ENCODE measurements around the gene TKTL2. TPM values are rescaled to one million over a fixed set of nuclear protein-coding genes. Genes with fewer than 3 reads are reported as not detected.

TKTL2 gene
- total RNA-seq, 1 experiment from 2014 or later, result not detected

GRCh38 chr4:163493643-163494359, 20.2 kb upstream of the TKTL2 start:
- no peaks in the 10 kb centered on the region for H3K9me3 Mint-ChIP-seq
- peak overlapping the region; percentile 100 for H3K27ac Mint-ChIP-seq
- ChIA-PET POLR2A (interaction anchor here (0.6 to 1.3 kb wide), 11 partner anchors 8 to 751 kb away, joined by 3 to 11 read pairs (median 3); partner anchors contain the start of genes NAF1 and NPY1R), CTCF (interaction anchor here (1.4 to 2.5 kb wide), 3 partner anchors 8 to 161 kb away, joined by 4 to 15 read pairs (median 7); no protein-coding TSS in a partner anchor)
- TF ChIP-seq GRHL2 (CRISPR knock-in tag; IDR thresholded peaks at IDR 0.05; ENCODE audit: insufficient replicate concordance, severe bottlenecking), result no peak
- no peak for TF ChIP-seq MAX (CRISPR knock-in tag; IDR thresholded peaks at IDR 0.05)
- no peak for TF ChIP-seq KAT7 (CRISPR knock-in tag; IDR thresholded peaks at IDR 0.05; ENCODE audit: borderline replicate concordance)
- no peak for TF ChIP-seq CBFB (CRISPR knock-in tag; IDR thresholded peaks at IDR 0.05; ENCODE audit: low read depth)
- no peak for TF ChIP-seq ATF1 (CRISPR knock-in tag; IDR thresholded peaks at IDR 0.05)
- TF ChIP-seq JAZF1 (CRISPR knock-in tag; IDR thresholded peaks at IDR 0.05), result no peak
- no peak for TF ChIP-seq TCF7 (CRISPR knock-in tag; IDR thresholded peaks at IDR 0.05; ENCODE audit: low read depth)
- TF ChIP-seq ZNF532 (CRISPR knock-in tag; IDR thresholded peaks at IDR 0.05; ENCODE audit: borderline replicate concordance), result no peak
- TF ChIP-seq NFATC4 (CRISPR knock-in tag; IDR thresholded peaks at IDR 0.05), result no peak
- TF ChIP-seq ZNF281 (CRISPR knock-in tag; IDR thresholded peaks at IDR 0.05), result no peak
- no peak for TF ChIP-seq FOXP1 (CRISPR knock-in tag; IDR thresholded peaks at IDR 0.05; ENCODE audit: borderline replicate concordance)
- no peak for TF ChIP-seq RORB (CRISPR knock-in tag; IDR thresholded peaks at IDR 0.05)
- TF ChIP-seq MYBL2 (CRISPR knock-in tag; IDR thresholded peaks at IDR 0.05), result no peak
- TF ChIP-seq GTF2I (CRISPR knock-in tag; conservative IDR thresholded peaks at IDR 0.05), result no peak
- ATAC-seq, result no peak
- H3K27me3 Mint-ChIP-seq (ENCODE audit: low read depth), result no peaks in the 10 kb centered on the region; the same call in 1 of the 2 replicates
- H3K36me3 Mint-ChIP-seq, result peaks cover 14% of the 10 kb centered on the region
- H3K4me1 Mint-ChIP-seq, result peaks cover 14% of the 10 kb centered on the region
- peak overlapping the region; percentile 91 for H3K4me3 Mint-ChIP-seq
- DNase-seq (ENCODE audit: low spot score), result no peak

- ATAC-seq (no peak), DNase-seq (ENCODE audit: low spot score) (no peak)
- Mint-ChIP-seq H3K4me1 (peaks cover 14% of the 10 kb centered on the region), H3K4me3 (peak overlapping the region; percentile 91), H3K9me3 (peaks cover 5% of the 10 kb centered on the region), H3K27me3 (ENCODE audit: low read depth) (no peaks in the 10 kb centered on the region; the same call in 1 of the 2 replicates), H3K27ac (no peak overlapping the region), H3K36me3 (peaks cover 13% of the 10 kb centered on the region)
- POLR2A ChIA-PET, result interaction anchor here (0.9 kb wide), 1 partner anchor 160 kb away, joined by 3 read pairs; no protein-coding TSS in a partner anchor
- CTCF ChIA-PET, result interaction anchor here (2.5 kb wide), 1 partner anchor 57 kb away, joined by 15 read pairs; no protein-coding TSS in a partner anchor
- no peak for TF ChIP-seq JUN (CRISPR knock-in tag; IDR thresholded peaks at IDR 0.05)
- TF ChIP-seq SP1 (CRISPR knock-in tag; conservative IDR thresholded peaks at IDR 0.05), result no peak
- TF ChIP-seq NR2C2 (CRISPR knock-in tag; IDR thresholded peaks at IDR 0.05), result no peak
- no peak for TF ChIP-seq RORB (CRISPR knock-in tag; IDR thresholded peaks at IDR 0.05)
- no peak for TF ChIP-seq SMAD3 (CRISPR knock-in tag; IDR thresholded peaks at IDR 0.05; ENCODE audit: borderline replicate concordance)
- TF ChIP-seq MYBL2 (CRISPR knock-in tag; IDR thresholded peaks at IDR 0.05), result no peak
- no peak for TF ChIP-seq ZMAT4 (CRISPR knock-in tag; IDR thresholded peaks at IDR 0.05)
- TF ChIP-seq E2F5 (CRISPR knock-in tag; IDR thresholded peaks at IDR 0.05), result no peak
- no peak for TF ChIP-seq ATF1 (CRISPR knock-in tag; IDR thresholded peaks at IDR 0.05)
- TF ChIP-seq ZNF423 (CRISPR knock-in tag; IDR thresholded peaks at IDR 0.05), result no peak
- TF ChIP-seq PRDM15 (CRISPR knock-in tag; IDR thresholded peaks at IDR 0.05), result no peak
These were observed 19.5 kb upstream of the TKTL2 start for GRCh38 chr4:163492951-163493504.
